GM19239 (cell line): ENCODE data around the gene SMPD2.
"Not testable (repeated sequence)": the region's sequence is repeated elsewhere in the genome, so short reads cannot be mapped to it uniquely, and the experiment has no call there.

ENCODE experiments used
- DNase-seq: peaks from one replicate; pipeline ENCODE4 v3.0.0; 2011; ENCODE audit warnings: low spot score; ENCODE audit not compliant: insufficient read length
- FAIRE-seq: peaks from 2 replicates; lab custom pipeline; 2011; peaks lifted over from hg19 to GRCh38; lab: Jason Lieb, UNC

SMPD2 gene

GRCh38 chr6:109458774-109459531 lies 18.4 kb downstream of the SMPD2 start:
- DNase-seq (no peak), FAIRE-seq (peak; percentile 94)

DNA sequence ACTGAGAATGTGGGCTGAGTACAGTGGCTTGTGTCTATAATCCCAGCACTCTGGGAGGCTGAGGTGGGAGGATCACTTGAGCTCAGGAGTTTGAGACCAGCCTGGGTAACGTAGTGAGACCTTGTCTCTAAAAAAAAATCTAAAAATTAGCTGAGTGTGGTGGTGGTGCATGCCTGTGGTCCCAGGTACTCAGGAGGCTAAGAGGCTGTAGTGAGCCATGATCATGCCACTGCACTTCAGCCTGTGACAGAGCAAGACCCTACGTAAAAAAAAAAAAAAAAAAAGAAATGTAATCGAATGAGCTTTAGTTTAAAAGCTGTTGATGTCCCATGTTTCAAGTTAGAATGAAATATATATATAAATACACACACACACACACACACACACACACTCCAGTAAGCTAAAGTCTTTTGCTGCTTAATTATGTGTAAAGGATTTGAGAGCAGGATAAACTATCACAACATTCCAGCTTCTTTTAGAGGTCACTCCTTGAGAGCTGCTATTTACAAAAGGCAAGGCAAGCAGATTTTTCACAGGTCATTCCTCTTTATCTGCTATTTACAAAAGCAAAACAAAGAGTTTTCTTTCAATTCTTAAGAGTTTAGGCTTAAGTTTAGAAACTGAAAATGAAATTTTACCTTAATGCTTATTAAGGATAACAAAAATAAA lies 19.8 kb downstream of the SMPD2 start:
- no peak for DNase-seq
- no peak for FAIRE-seq

DNA sequence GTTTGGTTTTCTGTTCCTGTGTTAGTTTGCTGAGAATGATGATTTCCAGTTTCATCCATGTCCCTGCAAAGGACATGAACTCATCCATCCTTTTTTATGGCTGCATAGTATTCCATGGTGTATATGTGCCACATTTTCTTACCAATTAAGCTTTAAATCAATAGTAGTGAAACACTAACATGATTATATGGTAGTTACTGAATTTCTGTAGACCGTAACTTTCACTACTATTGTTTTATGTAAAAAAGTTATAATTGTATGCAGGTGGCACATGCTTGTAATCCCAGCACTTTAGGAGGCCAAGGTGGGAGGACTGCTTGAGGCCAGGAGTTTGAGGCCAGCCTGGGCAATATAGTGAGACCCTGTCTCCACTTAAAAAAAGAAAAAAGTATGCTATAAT lies 20.7 kb downstream of the SMPD2 start:
- not testable (repeated sequence) for FAIRE-seq, DNase-seq

GRCh38 chr6:109461733-109462526 lies 21.4 kb downstream of the SMPD2 start:
- DNase-seq (no peak), FAIRE-seq (no peak)

GRCh38 chr6:109465772-109466171 lies 25.2 kb downstream of the SMPD2 start:
- DNase-seq (no peak), FAIRE-seq (no peak)

- FAIRE-seq (no peak), DNase-seq (no peak)
Observed at GRCh38 chr6:109466212-109466923, 25.8 kb downstream of the SMPD2 start.

- FAIRE-seq = no peak
- no peak for DNase-seq
Observed at GRCh38 chr6:109467696-109468095, 27.2 kb downstream of the SMPD2 start.

- FAIRE-seq = no peak
- no peak for DNase-seq
Observed at GRCh38 chr6:109469591-109470189, 29.2 kb downstream of the SMPD2 start.

- FAIRE-seq (no peak), DNase-seq (no peak)
Observed at GRCh38 chr6:109471105-109471810, 30.7 kb downstream of the SMPD2 start.

- FAIRE-seq (peak; percentile 66), DNase-seq (no peak)
Observed at GRCh38 chr6:109472132-109472995, 31.8 kb downstream of the SMPD2 start.

DNA sequence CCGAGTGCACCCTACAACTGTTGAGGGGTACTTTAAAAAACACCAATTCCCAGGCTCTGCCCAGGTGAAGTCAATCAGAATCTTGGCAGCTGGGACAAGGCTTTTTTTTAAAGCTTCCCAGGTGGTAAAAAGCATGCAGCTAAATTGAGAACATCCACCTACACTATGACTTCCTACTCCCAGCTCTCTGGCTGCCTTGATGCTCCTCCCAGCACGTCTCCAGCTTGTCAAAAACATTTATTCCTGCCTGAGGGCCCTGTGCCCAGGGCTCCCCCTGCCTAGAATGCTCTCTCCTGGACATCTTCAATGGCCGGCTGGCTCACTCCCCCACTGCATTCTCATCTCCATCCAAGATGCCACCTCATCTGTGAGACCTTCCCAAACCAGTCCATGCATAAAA lies 32.6 kb downstream of the SMPD2 start:
- FAIRE-seq (no peak), DNase-seq (no peak)

- no peak for DNase-seq
- FAIRE-seq = no peak
Observed at GRCh38 chr6:109474995-109475394, 34.5 kb downstream of the SMPD2 start.

GRCh38 chr6:109475625-109476024 lies 35.1 kb downstream of the SMPD2 start:
- FAIRE-seq = no peak
- no peak for DNase-seq

DNA sequence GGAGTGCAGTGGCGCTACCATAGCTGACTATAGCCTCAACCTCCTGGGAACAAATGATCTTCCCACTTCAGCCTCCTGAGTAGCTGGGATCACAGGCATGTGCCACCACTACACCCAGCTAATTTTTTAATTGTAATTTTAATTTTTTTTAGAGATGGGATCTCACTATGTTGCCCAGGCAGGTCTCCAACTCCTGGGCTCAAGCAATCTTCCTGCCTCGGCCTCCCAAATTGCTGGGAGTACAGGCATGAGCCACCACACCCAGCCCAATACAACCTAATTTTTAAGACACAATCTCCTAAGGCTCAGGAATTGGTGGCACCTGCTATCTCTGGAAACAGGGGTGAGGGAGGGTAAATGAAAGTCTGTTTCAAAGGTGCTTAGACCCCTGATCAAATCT lies 36.7 kb downstream of the SMPD2 start:
- DNase-seq = no peak
- no peak for FAIRE-seq

DNA sequence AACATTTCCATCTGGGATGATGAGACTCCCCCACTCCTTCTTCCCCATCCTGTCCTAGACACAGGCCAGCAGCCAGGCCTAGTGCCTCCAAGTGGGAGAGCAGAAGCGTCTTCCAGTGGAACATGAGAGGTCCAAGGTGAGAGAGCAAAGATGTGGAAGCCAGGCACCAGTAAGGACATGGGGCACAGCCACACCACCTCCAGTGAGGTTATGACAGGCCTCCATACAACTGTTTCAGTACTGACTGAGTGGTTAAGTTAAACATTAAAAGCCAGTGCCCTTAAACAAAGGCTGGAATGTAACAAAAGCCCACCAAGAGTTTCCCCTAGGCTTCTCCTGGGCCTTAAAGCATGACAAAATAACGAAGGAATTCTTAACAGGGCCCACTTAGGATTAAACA lies 37.2 kb downstream of the SMPD2 start:
- DNase-seq (no peak), FAIRE-seq (peak; percentile 78)

GRCh38 chr6:109478222-109478805 lies 37.8 kb downstream of the SMPD2 start:
- DNase-seq (no peak), FAIRE-seq (no peak)

- DNase-seq = no peak
- peak; percentile 4 for FAIRE-seq
Observed at GRCh38 chr6:109478841-109479624, 38.5 kb downstream of the SMPD2 start.
